ENCODE data around the gene TSPOAP1. TPM values are rescaled to one million over a fixed set of nuclear protein-coding genes. Genes with fewer than 3 reads are reported as not detected.

Gene TSPOAP1
- total RNA-seq, 1 donor from 2014 or later, result 7.1 TPM

DNA sequence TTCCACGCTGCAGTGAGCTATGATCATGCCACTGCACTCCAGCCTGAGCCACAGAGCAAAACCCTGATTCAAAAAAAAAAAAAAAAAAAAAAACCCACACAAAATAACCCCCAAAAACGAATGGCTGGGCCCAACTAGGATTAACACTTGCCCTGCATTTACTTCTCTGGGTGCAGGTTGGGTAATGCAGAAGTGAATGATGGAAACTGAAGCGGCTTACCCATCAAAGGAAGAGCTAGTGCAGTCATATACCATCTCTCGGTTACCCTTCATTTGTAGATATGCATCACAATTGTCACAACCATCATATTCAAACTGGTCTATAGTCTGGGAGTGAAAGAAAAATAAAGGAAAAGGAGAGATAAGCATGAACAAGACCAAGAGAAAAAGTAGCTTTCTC is 22.6 kb upstream of the TSPOAP1 start:
- TF ChIP-seq POLR2A (IDR thresholded peaks at IDR 0.05) (no peak), POLR2AphosphoS5 (IDR thresholded peaks at IDR 0.05; ENCODE audit: insufficient read depth in 1 of 2, low read depth in 1 of 2) (no peak)
- Histone ChIP-seq H3K27me3 (no peaks in the 10 kb centered on the region), H3K4me3 (peak overlapping the region; percentile 64 to 79)

GRCh38 chr17:58348038-58348437 is 19.4 kb upstream of the TSPOAP1 start:
- peaks cover 0 to 69% of the 10 kb centered on the region in 2 donors for H3K36me3 ChIP-seq
- H3K4me3 ChIP-seq, result no peak overlapping the region
- no peak for DNase-seq (ENCODE audit: extremely low spot score in 2 of 2)
- TF ChIP-seq POLR2A (IDR thresholded peaks at IDR 0.05), result no peak
- TF ChIP-seq POLR2AphosphoS5 (IDR thresholded peaks at IDR 0.05; ENCODE audit: insufficient read depth in 1 of 2, low read depth in 1 of 2), result no peak
- TF ChIP-seq CTCF (IDR thresholded peaks at IDR 0.05), result no peak
- peaks cover 20% of the 10 kb centered on the region for H3K4me1 ChIP-seq
- intact Hi-C loops (cut with DNase I), result no loop called here
- H3K27me3 ChIP-seq, result no peaks in the 10 kb centered on the region
- no peaks in the 10 kb centered on the region for H3K9me3 ChIP-seq
- H3K27ac ChIP-seq, result no peak overlapping the region

More for the DNA sequence above, 22.6 kb upstream of the TSPOAP1 start:
- DNase-seq (ENCODE audit: extremely low spot score in 2 of 2), result no peak
- intact Hi-C loops (cut with DNase I), result no loop called here
- Histone ChIP-seq H3K4me1 (peaks cover 24% of the 10 kb centered on the region), H3K27ac (no peak overlapping the region), H3K36me3 (peaks cover 0 to 50% of the 10 kb centered on the region in 2 donors), H3K9me3 (no peaks in the 10 kb centered on the region)

GRCh38 chr17:58345500-58345899 is 16.9 kb upstream of the TSPOAP1 start:
- no peak overlapping the region for H3K27ac ChIP-seq
- H3K4me1 ChIP-seq, result peaks cover 2% of the 10 kb centered on the region
- TF ChIP-seq POLR2A (IDR thresholded peaks at IDR 0.05), result no peak
- intact Hi-C loops (cut with DNase I), result no loop called here
- H3K9me3 ChIP-seq, result no peaks in the 10 kb centered on the region
- no peak for DNase-seq (ENCODE audit: extremely low spot score in 2 of 2)
- no peaks in the 10 kb centered on the region for H3K27me3 ChIP-seq
- H3K4me3 ChIP-seq, result no peak overlapping the region
- H3K36me3 ChIP-seq, result peaks cover 0 to 62% of the 10 kb centered on the region in 2 donors

DNA sequence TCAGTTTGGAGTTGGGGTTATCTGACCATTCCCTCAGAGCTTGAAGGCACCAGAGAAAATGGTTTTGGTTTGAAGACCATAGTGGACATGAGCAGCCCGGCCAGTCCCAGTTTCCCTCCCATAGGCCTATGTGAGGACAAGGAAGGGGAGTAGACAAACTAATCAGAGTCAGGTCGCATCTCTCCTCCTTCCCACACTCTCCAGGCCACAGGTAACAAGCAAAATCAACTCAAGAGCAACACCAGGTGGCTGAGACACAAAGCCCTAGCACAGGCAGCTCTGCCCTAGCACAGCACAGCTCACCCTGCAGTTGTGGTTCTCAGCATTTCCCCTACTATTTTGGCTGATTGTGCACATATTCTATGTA is 16.2 kb upstream of the TSPOAP1 start:
- intact Hi-C loops (cut with DNase I), result no loop called here
- Histone ChIP-seq H3K36me3 (peaks cover 0 to 55% of the 10 kb centered on the region in 2 donors), H3K9me3 (no peaks in the 10 kb centered on the region), H3K4me1 (no peaks in the 10 kb centered on the region), H3K4me3 (no peak overlapping the region), H3K27ac (no peak overlapping the region), H3K27me3 (no peaks in the 10 kb centered on the region)
- TF ChIP-seq POLR2A (IDR thresholded peaks at IDR 0.05) (no peak), POLR2AphosphoS5 (IDR thresholded peaks at IDR 0.05; ENCODE audit: insufficient read depth in 1 of 2, low read depth in 1 of 2) (no peak), CTCF (IDR thresholded peaks at IDR 0.05) (no peak)
- no peak for DNase-seq (ENCODE audit: extremely low spot score in 2 of 2)

- DNase-seq (ENCODE audit: extremely low spot score in 2 of 2), result no peak
- no peaks in the 10 kb centered on the region for H3K9me3 ChIP-seq
- no peak for TF ChIP-seq CTCF (IDR thresholded peaks at IDR 0.05)
- TF ChIP-seq POLR2A (IDR thresholded peaks at IDR 0.05), result no peak
- no peak for TF ChIP-seq POLR2AphosphoS5 (IDR thresholded peaks at IDR 0.05; ENCODE audit: insufficient read depth in 1 of 2, low read depth in 1 of 2)
- H3K36me3 ChIP-seq, result peaks cover 0 to 49% of the 10 kb centered on the region in 2 donors
- H3K4me1 ChIP-seq, result no peaks in the 10 kb centered on the region
- H3K27me3 ChIP-seq, result no peaks in the 10 kb centered on the region
- H3K4me3 ChIP-seq, result no peak overlapping the region
- H3K27ac ChIP-seq, result no peak overlapping the region
- intact Hi-C loops (cut with DNase I), result no loop called here
Observed at GRCh38 chr17:58344047-58344790, 15.6 kb upstream of the TSPOAP1 start.

- intact Hi-C loops (cut with DNase I), result no loop called here
- Histone ChIP-seq H3K4me3 (no peak overlapping the region), H3K4me1 (peaks cover 7% of the 10 kb centered on the region), H3K27me3 (no peaks in the 10 kb centered on the region), H3K9me3 (no peaks in the 10 kb centered on the region), H3K36me3 (peaks cover 0 to 38% of the 10 kb centered on the region in 2 donors), H3K27ac (no peak overlapping the region)
- TF ChIP-seq POLR2AphosphoS5 (IDR thresholded peaks at IDR 0.05; ENCODE audit: insufficient read depth in 1 of 2, low read depth in 1 of 2) (no peak), POLR2A (IDR thresholded peaks at IDR 0.05) (no peak), CTCF (IDR thresholded peaks at IDR 0.05) (no peak)
- DNase-seq (ENCODE audit: extremely low spot score in 2 of 2), result no peak
Observed at GRCh38 chr17:58343131-58343530, 14.5 kb upstream of the TSPOAP1 start.
